Hypothalamus (tissue), 51 donors: ENCODE measurements around the gene GSN.

Experiments used
- DNase-seq, 51 donors: peaks; one replicate each; lab custom pipeline; 2025; lab: John Stamatoyannopoulos, UW

GSN gene

DNA sequence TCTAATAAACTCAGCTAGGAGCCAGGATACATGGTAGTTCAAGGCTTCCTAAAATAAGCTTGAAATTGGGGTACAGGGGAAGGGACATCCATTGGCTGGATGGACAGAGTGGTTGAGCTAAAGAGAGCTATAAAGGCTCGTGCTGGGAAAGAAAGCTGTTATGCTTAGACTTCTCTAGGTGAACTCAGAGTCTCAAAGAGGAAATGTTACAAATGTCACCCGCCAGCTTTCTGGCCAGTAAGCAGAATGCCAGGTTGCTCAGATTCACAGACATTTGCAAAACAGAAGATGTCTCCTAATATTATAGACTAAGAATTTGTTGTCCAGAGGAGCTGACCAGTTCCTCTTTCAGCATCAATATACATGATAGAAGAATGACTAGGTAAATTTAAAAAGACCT lies 71.5 kb downstream of the GSN start:
- no peak for DNase-seq

DNA sequence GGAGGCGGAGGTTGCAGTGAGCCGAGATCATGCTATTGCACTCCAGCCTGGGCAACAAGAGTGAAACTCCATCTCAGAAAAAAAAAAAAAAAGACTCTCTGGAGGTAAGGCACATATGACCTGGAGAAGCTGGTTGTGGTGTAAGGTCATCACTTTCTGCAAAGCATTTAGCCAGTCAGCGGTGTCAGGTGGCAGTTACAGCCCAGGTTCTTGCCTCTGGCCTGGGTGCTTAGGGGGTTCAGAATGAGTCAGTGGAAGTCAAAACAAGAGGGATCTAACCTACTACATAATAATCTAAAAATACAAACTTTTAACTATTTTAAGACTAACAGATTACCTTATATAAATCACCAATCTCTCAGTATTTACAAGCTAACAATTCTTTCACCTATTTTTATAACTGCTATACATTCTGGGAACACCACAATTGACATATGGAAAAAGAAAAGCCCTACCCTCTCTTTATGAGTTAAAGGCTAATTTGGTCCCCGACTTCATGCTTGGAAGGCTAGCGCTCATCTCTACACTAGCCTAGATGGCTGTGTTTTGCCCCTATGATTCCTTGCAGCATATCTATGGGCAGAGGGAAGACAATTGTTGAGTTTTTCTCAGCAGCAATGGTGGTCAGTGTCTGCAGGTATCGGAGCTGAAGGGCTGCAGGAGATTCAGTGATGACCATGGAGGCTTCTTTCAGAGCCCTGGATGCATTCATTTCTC lies 72.9 kb downstream of the GSN start:
- DNase-seq, result no peak

DNA sequence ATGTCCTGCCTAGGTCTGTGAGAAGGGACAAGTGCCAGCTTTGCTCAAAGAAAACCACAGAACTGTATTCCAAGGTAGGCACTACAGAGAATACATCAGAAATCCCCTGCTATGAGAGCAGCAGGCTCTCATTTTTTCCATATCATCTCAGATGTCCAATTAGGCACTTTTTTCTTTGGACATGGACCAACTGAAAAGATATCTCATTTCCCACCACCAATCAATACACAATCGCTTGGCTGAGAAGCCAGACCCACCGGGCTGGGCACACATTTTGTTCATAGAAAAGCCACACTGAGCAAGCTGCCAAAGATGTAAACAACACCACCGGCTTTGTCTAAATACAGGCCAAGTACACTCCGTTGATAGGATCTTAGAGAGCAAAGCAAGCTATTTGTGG lies 76.2 kb downstream of the GSN start:
- DNase-seq, result no peak

DNA sequence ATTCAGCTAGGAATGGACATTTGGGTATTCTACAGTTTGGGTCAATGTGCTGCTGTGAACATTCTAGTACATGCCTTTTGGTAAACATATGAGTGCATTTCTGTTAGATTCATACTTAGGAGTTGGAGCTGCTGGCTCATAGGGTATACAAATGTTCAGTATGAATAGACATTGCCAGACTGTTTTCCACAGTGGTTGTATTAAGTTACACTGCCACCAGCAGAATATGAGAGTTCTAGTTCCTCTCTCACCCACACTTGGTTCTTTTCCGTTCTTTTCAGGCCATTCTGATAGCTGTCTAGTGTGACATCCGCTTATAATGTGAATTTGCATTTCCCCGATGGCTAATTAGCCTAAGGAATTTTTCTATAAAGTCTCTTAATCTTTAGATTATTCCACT lies 77.1 kb downstream of the GSN start:
- DNase-seq, result no peak

DNA sequence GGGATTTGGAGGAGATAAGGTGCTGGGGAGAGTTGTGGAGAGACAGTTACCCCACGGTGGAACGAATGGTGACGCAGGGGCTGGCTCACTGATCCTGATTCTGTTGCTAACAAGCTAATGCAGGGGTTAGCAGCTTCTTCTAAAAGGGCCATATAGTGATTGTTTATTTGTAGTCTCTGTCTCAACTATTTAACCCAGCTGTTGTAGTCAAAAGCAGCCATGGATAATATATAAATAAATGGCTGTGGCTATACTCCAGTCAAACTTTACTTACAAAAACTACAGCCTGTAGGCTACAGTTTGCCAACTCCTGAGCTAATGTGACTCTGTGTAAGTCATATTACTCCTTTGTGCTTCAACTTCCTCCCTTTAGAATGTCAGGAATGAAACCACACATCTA lies 80.3 kb downstream of the GSN start:
- no peak for DNase-seq

DNA sequence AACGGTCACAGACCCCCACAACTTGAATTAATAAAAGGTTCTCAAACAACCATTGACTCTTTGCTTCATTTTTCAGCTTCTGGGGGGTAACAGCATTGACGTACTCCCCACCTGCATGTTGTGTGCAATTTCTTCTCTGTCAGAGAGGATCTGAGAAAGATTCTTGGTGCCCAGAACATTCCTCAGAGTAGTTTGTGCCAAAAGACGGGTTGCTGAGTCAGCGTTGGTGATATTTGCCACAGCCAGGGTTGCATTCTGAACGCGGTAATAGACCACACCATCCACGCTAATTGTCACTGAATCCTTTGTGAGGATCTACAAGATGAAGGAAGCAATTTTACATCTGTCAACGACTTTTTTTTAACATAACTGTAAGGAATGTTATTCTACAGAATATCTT lies 81.0 kb downstream of the GSN start:
- no peak for DNase-seq

DNA sequence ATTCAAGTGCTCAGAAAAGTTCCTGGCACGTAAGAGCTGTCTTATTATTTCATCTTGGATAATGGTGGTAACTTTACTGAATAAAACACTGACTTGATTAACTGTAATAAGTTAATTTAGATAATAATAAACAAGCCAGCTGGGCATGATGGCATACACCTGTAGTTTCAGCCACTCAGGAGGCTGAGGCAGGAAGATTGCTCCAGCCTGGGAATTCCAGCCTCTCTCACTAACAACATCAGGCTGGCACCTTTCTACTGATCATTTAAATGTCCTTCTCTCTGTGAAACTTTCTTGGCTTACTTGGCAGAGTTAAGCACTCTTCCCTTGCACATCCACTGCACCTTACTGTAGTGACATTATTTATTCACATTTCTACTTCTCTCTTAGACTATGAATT lies 82.1 kb downstream of the GSN start:
- DNase-seq, result no peak

DNA sequence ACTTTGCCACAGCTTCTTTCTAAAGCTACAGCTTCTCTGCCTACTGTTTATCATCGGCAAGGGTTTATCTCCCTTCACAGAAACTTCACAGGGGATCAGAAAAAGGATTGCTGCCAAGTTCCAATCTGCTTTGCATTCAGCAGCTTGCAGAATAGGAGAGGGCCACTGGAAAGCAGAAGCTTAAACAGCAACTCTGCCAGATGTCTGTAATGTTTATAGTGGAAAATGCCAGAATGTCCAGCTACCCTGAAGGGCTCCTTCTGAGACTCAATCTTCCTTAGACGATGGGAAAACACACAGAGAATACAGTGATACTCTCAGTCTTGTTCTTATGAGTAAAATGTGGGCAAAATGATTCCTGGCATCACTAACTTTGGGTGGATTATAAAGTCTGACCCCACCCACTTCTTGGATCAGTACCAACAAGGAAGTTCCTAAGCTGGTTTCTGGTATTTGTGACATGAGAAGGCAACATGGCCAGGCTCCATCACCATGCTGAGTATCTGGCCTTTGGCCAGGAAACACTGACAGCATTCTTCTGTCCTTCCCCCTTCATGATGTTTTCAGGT lies 83.1 kb downstream of the GSN start:
- peak in 17 of 51 donors; percentile 5 to 53 (median 19) for DNase-seq

DNA sequence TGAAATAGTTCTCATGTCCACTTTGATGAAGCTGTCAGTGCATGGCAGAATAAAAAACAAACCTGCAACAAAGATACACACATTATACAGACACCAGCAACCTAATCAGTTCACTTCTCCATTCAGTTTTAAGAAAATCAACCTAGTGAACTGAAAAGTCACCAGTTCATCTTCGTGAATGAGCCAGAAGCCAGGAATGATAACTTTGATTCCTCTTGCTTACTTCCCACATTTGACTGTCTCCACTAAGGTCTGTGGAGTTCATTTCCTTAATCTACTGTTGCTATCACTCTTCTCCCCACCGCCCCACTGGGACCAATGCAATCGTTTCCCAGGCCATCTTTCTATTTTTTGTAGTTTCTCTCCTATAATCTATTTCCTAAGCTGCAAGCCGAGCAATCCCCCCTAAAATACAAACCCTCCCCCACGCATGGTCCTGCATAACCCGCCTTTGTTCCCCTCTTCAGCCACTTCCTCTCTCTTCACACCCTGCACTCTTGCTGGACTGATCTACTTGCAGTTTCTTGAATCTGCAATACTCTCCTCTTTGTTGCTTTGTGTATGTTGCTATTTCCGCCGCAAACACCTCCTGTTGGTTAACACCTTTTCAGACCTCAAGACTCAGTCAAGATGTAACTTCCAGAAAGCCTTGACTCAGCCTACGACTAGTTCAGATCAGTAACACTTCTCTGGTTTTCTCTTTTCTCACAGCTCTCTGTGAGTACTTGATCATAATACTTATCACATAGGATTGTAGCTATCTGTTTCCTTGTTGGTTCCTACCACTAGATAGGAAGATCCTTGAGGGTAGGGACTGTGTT lies 85.5 kb downstream of the GSN start:
- peak in 2 of 51 donors; percentile 9 to 11 for DNase-seq

DNA sequence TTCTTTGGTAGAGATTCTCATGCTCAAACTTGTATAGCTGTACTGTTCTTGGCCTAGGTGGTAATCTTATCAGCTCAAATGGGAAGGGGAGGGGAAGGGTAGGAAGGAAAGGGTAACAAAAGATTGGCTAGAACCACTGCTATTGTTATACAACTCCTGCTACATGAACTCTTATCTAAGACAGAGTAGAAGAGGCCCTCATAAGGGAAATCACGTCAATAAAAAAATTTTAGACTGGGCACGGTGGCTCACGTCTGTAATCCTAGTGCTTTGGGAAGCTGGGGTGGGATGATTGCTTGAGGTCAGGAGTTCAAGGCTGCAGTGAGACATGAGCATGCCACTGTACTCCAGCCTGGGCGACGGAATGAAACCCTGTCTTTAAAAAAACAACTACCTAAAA lies 86.2 kb downstream of the GSN start:
- DNase-seq, result no peak

DNA sequence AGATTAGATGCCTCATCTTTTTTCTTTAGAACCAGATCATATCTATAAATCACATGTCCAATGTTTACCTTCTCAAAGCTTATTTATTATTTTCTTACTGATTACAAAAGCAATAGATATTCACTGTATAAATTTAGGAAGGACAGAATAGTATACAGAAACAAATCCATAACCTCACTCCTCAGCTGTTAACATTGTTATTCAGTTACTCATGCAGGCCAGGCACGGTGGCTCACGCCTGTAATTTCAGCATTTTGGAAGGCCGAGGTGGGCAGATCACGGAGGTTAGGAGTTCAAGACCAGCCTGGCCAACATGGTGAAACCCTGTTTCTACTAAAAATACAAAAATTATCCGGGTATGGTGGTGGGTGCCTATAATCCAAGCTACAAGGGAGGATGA lies 86.8 kb downstream of the GSN start:
- DNase-seq, result no peak

DNA sequence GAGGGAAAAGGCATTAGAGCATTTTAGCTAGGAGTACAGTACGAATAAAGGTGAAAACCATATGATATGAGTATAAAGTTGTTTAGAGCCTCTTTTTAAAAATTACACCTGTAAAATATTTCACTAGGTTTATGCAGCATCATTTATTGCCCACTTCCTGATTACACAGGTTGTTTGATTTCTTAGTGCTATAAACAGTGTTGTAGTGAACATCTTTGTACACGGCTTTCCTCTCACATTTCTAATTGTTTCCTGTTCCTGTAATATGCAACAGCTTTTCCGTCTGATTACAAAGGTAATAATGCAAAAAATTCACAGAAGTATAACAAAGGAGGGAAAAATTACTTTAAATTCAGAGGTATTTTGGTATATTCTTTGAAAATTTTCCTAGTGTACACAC lies 89.0 kb downstream of the GSN start:
- no peak for DNase-seq

DNA sequence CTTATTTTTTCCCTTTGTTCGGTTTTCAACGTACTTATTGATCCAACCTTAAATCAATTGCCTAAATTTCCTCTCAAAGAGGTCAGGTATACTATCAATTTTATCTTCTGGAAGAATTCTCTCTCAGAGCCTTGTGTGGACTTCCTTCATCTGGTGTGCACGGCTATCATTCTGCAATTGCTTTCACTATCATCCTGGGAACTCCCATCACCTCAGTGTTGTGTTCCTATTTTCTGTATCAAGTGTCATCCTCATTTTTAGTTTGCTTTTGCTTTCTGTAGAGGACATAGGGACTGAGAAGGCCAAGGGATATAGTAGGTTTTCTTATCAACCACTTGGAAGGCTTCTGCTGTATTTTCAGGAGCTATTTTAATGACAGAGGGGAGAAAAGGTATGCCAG lies 90.8 kb downstream of the GSN start:
- DNase-seq, result no peak

DNA sequence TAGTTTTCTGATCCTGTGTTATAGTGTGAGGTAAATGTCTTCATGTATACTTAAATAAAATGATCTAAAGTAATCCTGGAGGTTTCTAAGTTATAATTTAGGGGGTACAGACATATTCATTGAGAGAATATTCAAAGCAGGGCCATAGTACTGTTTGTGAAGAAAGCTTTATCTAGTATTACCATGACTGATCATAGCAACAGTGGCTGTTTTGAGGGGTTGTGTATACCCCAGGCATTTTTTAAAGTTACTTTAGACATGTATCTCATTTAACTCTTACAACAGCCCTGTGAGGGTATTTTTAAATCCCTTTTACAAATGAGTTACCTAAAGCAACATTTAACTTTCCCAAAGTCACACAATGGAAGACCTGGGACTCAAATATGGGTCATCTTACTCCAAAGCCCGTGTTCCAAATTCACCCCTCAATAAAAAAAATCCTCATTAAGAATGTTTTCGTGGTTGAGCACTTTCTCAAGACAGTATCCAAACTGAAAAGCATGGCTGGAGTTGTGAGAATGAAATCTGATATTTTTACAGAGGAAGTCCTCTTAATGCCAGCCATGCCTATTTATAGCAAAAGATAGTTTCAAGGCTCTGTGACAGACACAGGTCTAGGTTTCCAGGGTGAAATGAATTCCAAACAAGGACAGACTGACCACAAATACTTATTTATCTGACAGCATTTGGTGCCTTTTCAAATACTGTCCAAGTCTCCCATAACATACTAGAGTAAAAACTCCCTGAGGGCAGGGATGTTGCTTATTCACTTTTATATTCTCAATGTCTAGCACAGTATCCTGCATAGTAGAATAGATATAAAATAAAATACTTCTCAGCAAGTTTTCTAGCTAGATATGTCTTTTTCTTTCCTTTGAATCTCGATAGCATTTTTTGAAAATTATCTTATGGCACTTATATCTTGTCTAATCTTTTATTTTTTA lies 91.7 kb downstream of the GSN start:
- DNase-seq, result no peak

DNA sequence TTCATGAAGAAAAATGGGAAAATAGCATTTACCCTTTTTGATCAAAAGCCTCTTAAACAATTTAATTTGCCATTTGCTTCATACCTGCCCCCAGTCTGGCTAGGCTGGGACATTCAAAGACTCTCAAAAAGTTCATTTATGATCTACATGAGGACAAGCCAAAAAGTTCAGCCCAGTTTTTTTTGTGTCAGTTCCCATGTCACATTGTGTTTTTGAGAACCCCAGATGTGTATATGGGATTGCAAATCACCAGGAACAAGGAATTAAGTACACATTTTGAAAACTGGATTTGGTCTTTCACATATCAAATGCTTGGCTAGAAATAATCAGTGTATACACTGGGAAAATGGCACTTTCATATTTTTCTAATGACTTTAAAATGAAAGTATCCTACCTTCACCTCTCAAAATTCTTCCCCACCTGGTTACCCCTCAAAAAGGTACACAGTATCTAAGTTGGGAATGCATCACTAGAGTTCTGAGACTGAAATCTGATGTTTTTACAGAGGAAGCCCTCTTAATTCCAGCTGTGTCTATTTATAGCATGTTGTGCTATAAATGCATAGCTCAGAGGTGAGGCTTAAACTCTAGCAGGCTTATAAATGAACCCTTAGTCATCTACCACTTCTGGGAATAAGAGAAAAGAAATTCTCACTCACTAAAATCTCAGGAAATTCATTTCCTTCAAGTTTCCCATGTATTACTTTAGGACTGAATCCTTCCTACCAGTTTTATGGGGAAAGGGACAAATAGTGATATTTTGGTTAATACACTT lies 92.8 kb downstream of the GSN start:
- DNase-seq, result no peak

DNA sequence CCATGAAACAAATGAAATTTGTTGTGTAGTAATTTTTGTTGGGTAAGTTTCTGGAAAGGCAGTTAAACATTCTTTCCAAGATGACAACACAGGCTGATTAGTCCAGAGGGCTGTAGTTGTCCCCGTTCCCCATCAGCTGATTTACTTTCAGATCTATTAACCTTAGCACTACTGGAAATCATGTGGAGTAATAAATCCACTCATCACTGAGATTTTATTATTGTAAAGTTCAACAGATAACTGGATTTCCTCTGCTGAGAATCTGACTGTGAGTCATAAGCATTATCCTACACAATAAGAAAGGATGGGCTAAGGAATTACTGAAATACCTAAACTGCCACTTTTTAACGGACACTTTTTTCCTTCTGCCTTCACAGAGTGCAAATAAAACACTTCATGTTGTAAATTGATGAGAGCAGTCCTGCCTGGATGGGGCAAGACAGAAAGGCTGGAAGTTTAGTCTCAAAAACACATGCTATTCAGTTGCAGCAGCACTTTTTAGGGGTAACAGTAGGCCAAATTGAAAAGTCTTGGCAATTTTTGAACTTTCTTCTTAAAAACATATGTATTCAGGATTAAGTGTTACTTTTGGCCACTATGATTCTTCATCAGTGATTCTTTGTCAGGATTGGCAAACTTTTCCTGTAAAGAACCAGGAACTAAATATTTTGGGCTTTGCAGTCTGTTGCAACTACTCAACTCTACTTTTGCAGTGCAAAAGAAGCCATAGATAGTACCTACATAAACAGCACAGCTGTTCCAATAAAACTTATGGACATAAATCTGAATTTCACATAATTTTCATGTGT lies 95.1 kb downstream of the GSN start:
- no peak for DNase-seq

DNA sequence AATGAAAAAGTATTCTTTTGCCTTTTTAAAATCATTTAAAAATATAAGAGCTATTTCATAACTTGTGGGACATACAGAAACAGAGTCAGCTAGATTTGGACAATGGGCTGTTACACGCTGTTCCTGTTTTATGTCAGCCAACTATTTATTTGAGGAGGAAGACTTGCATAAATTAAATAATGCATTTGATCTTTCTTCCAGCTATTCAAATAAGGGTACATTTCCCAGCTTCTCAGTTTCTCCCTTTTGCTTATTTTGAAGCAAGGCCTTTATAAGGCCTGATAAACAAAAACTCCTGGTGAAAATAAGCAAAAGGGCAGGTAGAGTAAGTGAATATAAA lies 95.6 kb downstream of the GSN start:
- no peak for DNase-seq

DNA sequence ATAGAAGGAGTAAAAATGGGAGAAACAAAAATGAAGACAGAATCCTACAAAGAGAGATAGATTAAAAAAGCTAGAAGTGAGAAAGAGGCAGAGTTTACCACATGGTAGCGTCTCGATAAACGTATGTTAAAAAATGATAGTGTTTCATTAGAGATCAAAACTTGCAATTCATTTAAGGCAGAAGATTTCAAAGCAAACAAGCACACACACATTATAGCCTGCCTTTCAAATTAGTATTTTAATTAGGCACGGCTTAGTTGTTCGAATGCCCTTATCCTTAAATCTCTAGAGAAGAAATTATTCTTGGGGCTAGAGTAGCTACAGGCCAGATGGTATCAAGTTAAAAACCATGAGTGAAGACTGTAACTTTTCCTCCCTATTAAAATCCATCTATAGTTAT lies 96.1 kb downstream of the GSN start:
- no peak for DNase-seq

DNA sequence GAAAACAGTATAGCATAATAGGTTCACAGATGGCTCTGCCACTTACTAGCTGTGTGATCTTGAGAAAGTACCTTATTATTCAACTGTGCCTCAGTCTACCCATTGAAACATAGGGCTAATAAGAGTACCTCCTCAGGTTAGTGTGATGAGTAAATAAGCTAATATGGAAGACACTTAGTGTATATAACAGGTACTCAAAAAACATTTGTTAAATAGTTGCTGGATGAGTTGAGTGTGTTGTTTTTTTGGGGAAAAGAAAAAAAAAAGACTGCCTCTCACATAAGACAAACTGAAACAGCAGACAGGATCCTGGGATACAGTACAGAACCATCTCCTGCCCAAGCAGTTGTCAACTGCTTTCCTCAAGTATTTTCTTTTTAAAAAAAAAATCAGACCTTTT lies 96.9 kb downstream of the GSN start:
- no peak for DNase-seq
